Caco-2 (cell line): ENCODE measurements around the gene MRPS21. TPM values are rescaled to one million over a fixed set of nuclear protein-coding genes. Genes with fewer than 3 reads are reported as not detected.

Experiments
- Bru-seq: library from RNA; stranded (reverse); fragments of 400-500 nt; gene quantifications from one replicate; lab custom pipeline; 2021; lab: Mats Ljungman, UMichigan
- BruChase-seq, 2 experiments: library from RNA; stranded (reverse); fragments of 400-500 nt; gene quantifications; one replicate each; lab custom pipeline; 2021; lab: Mats Ljungman, UMichigan
- BruUV-seq: library from RNA; stranded (reverse); fragments of 400-500 nt; replicated peaks from 2 replicates; lab custom pipeline; 2021; lab: Mats Ljungman, UMichigan
- CTCF ChIA-PET: fragments of 300-600 bp; sonication (Branson Sonifier 250); formaldehyde crosslinking; loops from one replicate; lab custom pipeline; 2022; ENCODE audit warnings: antibody characterized with exemption; lab: Charles Lee
- POLR2A ChIA-PET: fragments of 300-600 bp; sonication (Branson Sonifier 250); formaldehyde crosslinking; loops from one replicate; lab custom pipeline; 2022; ENCODE audit warnings: antibody characterized with exemption; lab: Charles Lee
- DNase-seq, 2 experiments: peaks; one replicate each; pipeline versions ENCODE4 v3.0.0 to v3.0.0-alpha.2; 2020 to 2022
- H3K27me3 ChIP-seq: replicated peaks from 2 replicates; pipeline ENCODE4 v1.6.0; 2011; ENCODE audit warnings: low read length; ENCODE audit not compliant: control insufficient read depth, insufficient read depth
- H3K36me3 ChIP-seq: 2 replicates; pipeline ENCODE4 v1.5.1; 2011; ENCODE audit warnings: low read length; ENCODE audit not compliant: control insufficient read depth, insufficient read depth
- H3K4me1 ChIP-seq: fragments of 250-450 bp; sonication (Bioruptor Pico); 2 replicates; pipeline ENCODE4 v1.5.1; 2020; ENCODE audit warnings: mild to moderate bottlenecking
- H3K4me3 ChIP-seq: 2 replicates; pipeline ENCODE4 v1.5.1; 2011; ENCODE audit warnings: low read depth, mild to moderate bottlenecking, control low read depth, low read length
- H3K9me3 ChIP-seq: fragments of 250-450 bp; sonication (Bioruptor Pico); 2 replicates; pipeline ENCODE4 v1.5.1; 2020; ENCODE audit warnings: mild to moderate bottlenecking, moderate library complexity
- H3K27ac Mint-ChIP-seq: one replicate; pipeline ENCODE4 v1.8.0; 2022; ENCODE audit warnings: mixed read lengths; ENCODE audit not compliant: unreplicated experiment
- H3K27me3 Mint-ChIP-seq: one replicate; pipeline ENCODE4 v1.8.0; 2022; ENCODE audit warnings: mixed read lengths; ENCODE audit not compliant: insufficient read depth, unreplicated experiment
- H3K36me3 Mint-ChIP-seq: one replicate; pipeline ENCODE4 v1.8.0; 2022; ENCODE audit warnings: mild to moderate bottlenecking, mixed read lengths; ENCODE audit not compliant: insufficient read depth, unreplicated experiment
- H3K4me1 Mint-ChIP-seq: one replicate; pipeline ENCODE4 v1.8.0; 2022; ENCODE audit warnings: low read depth, mixed read lengths; ENCODE audit not compliant: unreplicated experiment
- H3K4me3 Mint-ChIP-seq: one replicate; pipeline ENCODE4 v1.8.0; 2022; ENCODE audit warnings: mild to moderate bottlenecking, moderate library complexity, mixed read lengths; ENCODE audit not compliant: unreplicated experiment
- H3K9me3 Mint-ChIP-seq: one replicate; pipeline ENCODE4 v1.8.0; 2022; ENCODE audit warnings: mixed read lengths; ENCODE audit not compliant: unreplicated experiment
- CTCF ChIP-seq, 2 experiments: fragments of 200-600 bp in 1 of 2; IDR thresholded peaks; 1 replicate in 1 of 2; 2 replicates in 1 of 2; pipeline versions ENCODE4 v1.5.1 to v1.8.0; 2011 to 2022; ENCODE audit warnings: antibody characterized with exemption in 1 of 2, control low read depth in 1 of 2, inconsistent platforms in 1 of 2, low read depth in 1 of 2, low read length in 1 of 2, mild to moderate bottlenecking in 1 of 2, moderate library complexity in 1 of 2; ENCODE audit not compliant: insufficient read depth in 1 of 2, severe bottlenecking in 1 of 2, unreplicated experiment in 1 of 2
- intact Hi-C: fragments of 100-400 bp; cut with micrococcal nuclease; formaldehyde crosslinking; loops from one replicate; pipeline ENCODE4 v1.10.0; 2022; ENCODE audit not compliant: unreplicated experiment
- long read RNA-seq: library from polyadenylated mRNA; stranded (forward); transcript quantifications from one replicate; pipeline ENCODE4 v2.0.0, GENCODE V29; 2022
- total RNA-seq: library from RNA; stranded (reverse); gene quantifications from 2 replicates; pipeline ENCODE4 v1.2.3, GENCODE V29; 2022

MRPS21 gene
- 16.7 and 17.5 TPM in 2 replicates for total RNA-seq
- percentile 58 among the genes with signal in this experiment for Bru-seq, nascent RNA
- percentile 54 among the genes with signal in this experiment for BruChase-seq, experiment 1, labeled RNA remaining after a 2-hour chase
- percentile 62 among the genes with signal in this experiment for BruChase-seq, experiment 2, labeled RNA remaining after a 6-hour chase
- long read RNA-seq, transcript MRPS21-202 (3 exons, 1,226 nt): minor isoform, 15 of 45 reads
- long read RNA-seq, transcript MRPS21-201 (2 exons, 1,462 nt): major isoform, 30 of 45 reads
- long read RNA-seq, partial matches to known transcripts: 0 of 45 reads
- long read RNA-seq, other reads (novel, unspliced or antisense): 0 of 45 reads

GRCh38 chr1:150293433-150294253, at the start of gene MRPS21:
MRPS21 (plus strand) TSS chr1:150293861; CDS start chr1:150294367, 506 bp downstream.
- intact Hi-C loops: no loop called here
- Histone ChIP-seq H3K27me3 (no peaks in the 10 kb centered on the region), H3K9me3 (no peaks in the 10 kb centered on the region), H3K36me3 (no peaks in the 10 kb centered on the region), H3K4me1 (no peaks in the 10 kb centered on the region), H3K4me3 (peak within 1 kb of the TSS; percentile 35)
- POLR2A ChIA-PET: no interaction called here
- CTCF ChIA-PET: no interaction called here
- Mint-ChIP-seq H3K4me1 (no peaks in the 10 kb centered on the region), H3K27ac (peak within 1 kb of the TSS; percentile 55), H3K9me3 (no peaks in the 10 kb centered on the region), H3K27me3 (no peaks in the 10 kb centered on the region), H3K4me3 (peak within 1 kb of the TSS; percentile 71), H3K36me3 (no peaks in the 10 kb centered on the region)
- TF ChIP-seq CTCF (IDR thresholded peaks at IDR 0.05; ENCODE audit: insufficient read depth in 1 of 2, low read depth in 1 of 2, low read length in 1 of 2, severe bottlenecking in 1 of 2, unreplicated experiment in 1 of 2): no peak
- TSS peak; percentile 93 for BruUV-seq
- DNase-seq: peak; percentile 64 to 76

- Histone ChIP-seq H3K4me3 (no peak overlapping the region), H3K36me3 (no peaks in the 10 kb centered on the region), H3K4me1 (no peaks in the 10 kb centered on the region), H3K27me3 (no peaks in the 10 kb centered on the region), H3K9me3 (no peaks in the 10 kb centered on the region)
- no peaks in the 10 kb centered on the region for H3K4me1 Mint-ChIP-seq
- no peak overlapping the region for H3K4me3 Mint-ChIP-seq
- ChIA-PET CTCF (no interaction called here), POLR2A (no interaction called here)
- TF ChIP-seq CTCF (IDR thresholded peaks at IDR 0.05; ENCODE audit: insufficient read depth in 1 of 2, low read depth in 1 of 2, low read length in 1 of 2, severe bottlenecking in 1 of 2, unreplicated experiment in 1 of 2): no peak
- no peaks in the 10 kb centered on the region for H3K27me3 Mint-ChIP-seq
- no TSS peak for BruUV-seq
- no peaks in the 10 kb centered on the region for H3K36me3 Mint-ChIP-seq
- H3K9me3 Mint-ChIP-seq: no peaks in the 10 kb centered on the region
- intact Hi-C loops: no loop called here
- no peak for DNase-seq
- H3K27ac Mint-ChIP-seq: no peak overlapping the region
These were observed 43.7 kb upstream of the MRPS21 start for GRCh38 chr1:150249936-150250335.

- no TSS peak for BruUV-seq
- Histone ChIP-seq H3K36me3 (no peaks in the 10 kb centered on the region), H3K27me3 (no peaks in the 10 kb centered on the region), H3K4me3 (no peak overlapping the region), H3K4me1 (peaks cover 24% of the 10 kb centered on the region), H3K9me3 (no peaks in the 10 kb centered on the region)
- no peak for DNase-seq
- TF ChIP-seq CTCF (IDR thresholded peaks at IDR 0.05; ENCODE audit: insufficient read depth in 1 of 2, low read depth in 1 of 2, low read length in 1 of 2, severe bottlenecking in 1 of 2, unreplicated experiment in 1 of 2): no peak
- H3K4me3 Mint-ChIP-seq: peak overlapping the region; percentile 37
- H3K36me3 Mint-ChIP-seq: peaks cover 6% of the 10 kb centered on the region
- H3K4me1 Mint-ChIP-seq: peaks cover 29% of the 10 kb centered on the region
- intact Hi-C loops: loop anchor here (1.0 to 2.0 kb wide), 2 partner anchors 25 to 261 kb away; no protein-coding TSS in a partner anchor
- no peak overlapping the region for H3K27ac Mint-ChIP-seq
- CTCF ChIA-PET: interaction anchor here (0.6 to 2.7 kb wide), 11 partner anchors 9 to 276 kb away, joined by 3 to 29 read pairs (median 4); partner anchors contain the start of genes C1orf54, CIART and FALEC
- H3K27me3 Mint-ChIP-seq: peaks cover 2% of the 10 kb centered on the region
- no peaks in the 10 kb centered on the region for H3K9me3 Mint-ChIP-seq
- POLR2A ChIA-PET: interaction anchor here (1.3 kb wide), 1 partner anchor 108 kb away, joined by 3 read pairs; the partner anchor contains the start of gene RPRD2
These were observed 37.5 kb upstream of the MRPS21 start for GRCh38 chr1:150256198-150256553.
